ENCODE data around the gene CYP21A2. TPM values are rescaled to one million over a fixed set of nuclear protein-coding genes. Genes with fewer than 3 reads are reported as not detected.
"Not testable (repeated sequence)": the region's sequence is repeated elsewhere in the genome, so short reads cannot be mapped to it uniquely, and the experiment has no call there.

CYP21A2 gene
- polyA plus RNA-seq, 10 donors: 0.35 to 1.1 (median 0.58) TPM

DNA sequence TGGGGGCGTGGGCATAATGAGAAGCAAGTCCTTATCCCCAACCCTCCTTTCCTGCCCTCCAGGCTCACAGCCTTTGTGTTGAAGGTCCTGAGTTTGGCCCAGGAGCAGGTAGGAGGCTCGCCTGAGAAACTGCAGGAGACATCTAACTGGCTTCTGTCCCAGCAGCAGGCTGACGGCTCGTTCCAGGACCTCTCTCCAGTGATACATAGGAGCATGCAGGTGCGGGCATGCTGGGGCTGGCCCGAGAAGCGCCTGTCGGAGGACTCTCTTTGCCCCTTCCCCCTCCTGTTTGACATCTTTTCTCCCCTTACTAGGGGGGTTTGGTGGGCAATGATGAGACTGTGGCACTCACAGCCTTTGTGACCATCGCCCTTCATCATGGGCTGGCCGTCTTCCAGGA, 9.6 kb upstream of the CYP21A2 start:
- DNase-seq: not testable (repeated sequence)

- not testable (repeated sequence) for DNase-seq
Observed at GRCh38 chr6:32029553-32029952, 8.7 kb upstream of the CYP21A2 start.

DNA sequence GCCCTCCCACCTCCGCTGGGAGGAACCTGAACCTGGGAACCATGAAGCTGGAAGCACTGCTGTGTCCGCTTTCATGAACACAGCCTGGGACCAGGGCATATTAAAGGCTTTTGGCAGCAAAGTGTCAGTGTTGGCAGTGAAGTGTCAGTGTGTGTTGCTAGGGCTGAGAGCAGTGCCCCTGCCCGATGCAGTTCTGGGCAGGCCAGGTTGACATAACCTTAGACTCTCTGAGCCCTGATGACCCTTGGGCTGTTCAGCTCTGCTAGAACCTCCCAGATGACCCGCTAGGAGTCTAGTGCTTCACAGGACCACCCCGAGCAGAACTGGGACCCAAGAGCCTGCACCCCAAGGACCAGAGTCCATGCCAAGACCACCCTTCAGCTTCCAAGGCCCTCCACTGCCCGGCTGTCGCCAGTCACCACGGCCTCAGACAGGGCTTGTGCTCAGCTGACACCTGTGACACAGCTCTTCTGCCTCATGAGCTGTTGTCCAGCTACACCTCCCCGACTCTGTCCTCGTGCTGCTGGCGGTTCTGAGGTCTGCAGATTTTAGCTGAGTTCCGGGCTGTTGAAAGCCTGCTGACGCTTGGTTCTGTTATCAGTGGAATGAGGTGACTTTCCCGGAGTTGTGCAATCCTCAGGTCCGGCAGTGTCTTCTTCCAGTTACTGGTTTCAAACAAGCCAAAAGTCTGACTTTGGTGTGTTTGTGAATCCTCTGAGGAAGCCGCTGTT, 2.8 kb upstream of the CYP21A2 start:
- not testable (repeated sequence) for DNase-seq

DNA sequence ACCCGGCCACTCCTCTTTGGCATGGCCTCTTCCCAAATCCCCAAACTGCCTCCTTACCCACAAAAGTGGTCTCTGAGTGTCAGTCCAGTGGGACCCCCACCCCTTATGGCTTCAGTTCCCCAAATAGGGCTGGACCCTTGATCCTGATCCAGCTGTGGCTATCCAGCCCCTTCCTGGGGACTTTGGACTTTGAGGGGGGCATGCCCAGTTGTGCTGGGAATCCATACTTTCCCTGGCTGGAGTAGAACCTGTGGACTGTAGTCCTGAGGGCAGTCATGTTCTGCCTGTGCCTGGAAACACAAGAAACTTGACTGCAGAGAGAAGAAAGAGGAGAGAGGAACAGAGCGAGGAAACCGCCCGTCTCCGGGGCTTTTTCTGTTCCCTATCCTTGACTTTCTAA, 1.1 kb upstream of the CYP21A2 start:
- DNase-seq: not testable (repeated sequence)

DNA sequence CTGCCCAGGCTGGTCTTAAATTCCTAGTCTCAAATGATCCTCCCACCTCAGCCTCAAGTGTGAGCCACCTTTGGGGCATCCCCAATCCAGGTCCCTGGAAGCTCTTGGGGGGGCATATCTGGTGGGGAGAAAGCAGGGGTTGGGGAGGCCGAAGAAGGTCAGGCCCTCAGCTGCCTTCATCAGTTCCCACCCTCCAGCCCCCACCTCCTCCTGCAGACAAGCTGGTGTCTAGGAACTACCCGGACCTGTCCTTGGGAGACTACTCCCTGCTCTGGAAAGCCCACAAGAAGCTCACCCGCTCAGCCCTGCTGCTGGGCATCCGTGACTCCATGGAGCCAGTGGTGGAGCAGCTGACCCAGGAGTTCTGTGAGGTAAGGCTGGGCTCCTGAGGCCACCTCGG, 663 bp downstream of the CYP21A2 start:
- DNase-seq: not testable (repeated sequence)

GRCh38 chr6:32039321-32040274, 1.4 kb downstream of the CYP21A2 start:
- DNase-seq: not testable (repeated sequence)

GRCh38 chr6:32040299-32041049, 2.3 kb downstream of the CYP21A2 start:
- not testable (repeated sequence) for DNase-seq

DNA sequence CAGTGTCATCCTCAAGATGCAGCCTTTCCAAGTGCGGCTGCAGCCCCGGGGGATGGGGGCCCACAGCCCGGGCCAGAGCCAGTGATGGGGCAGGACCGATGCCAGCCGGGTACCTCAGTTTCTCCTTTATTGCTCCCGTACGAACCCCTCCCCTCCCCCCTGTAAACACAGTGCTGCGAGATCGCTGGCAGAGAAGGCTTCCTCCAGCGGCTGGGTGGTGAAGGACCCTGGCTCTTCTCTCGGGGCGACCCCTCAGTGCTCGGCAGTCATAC, 2.8 kb downstream of the CYP21A2 start:
- not testable (repeated sequence) for DNase-seq

DNA sequence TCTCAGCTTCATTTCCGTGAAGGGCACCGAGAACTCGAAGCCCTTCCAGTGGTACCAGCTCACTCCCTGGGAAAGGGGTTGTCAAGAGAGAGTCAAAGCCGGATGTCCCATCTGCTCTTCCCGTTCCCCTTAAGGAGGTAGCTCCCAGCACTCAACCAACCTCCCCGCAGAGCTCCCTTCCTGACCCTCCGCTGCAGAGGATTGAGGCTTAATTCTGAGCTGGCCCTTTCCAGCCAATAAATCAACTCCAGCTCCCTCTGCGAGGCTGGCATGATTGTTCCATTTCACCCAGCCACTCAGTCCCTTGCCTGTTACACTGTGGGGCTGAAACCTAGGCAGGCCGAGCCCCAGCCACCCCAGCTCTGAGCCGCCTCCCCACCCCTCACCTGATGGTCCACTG, 3.2 kb downstream of the CYP21A2 start:
- not testable (repeated sequence) for DNase-seq

GRCh38 chr6:32042276-32042675, 4.1 kb downstream of the CYP21A2 start:
- DNase-seq: not testable (repeated sequence)

- DNase-seq: not testable (repeated sequence)
Observed at GRCh38 chr6:32043589-32044380, 5.6 kb downstream of the CYP21A2 start.

DNA sequence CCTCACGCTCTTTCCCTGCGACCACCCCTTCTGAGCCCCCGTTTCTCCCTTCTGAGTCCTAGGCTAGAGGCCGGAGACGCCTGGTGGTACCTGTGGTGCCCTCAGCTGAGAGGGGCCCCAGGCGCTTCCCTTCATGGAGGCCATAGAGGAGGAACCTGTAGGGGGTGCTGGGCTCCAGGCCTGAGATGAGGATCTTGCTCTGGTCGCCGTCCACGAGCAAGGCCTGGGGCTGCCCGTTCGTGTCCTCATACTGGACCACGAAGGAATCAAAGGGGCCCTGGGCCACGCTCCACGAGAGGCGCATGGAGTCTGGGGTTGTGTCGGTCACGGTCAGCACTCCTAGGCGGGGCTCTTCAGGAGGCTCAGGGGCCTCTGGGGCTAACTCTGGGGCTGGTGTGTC, 6.7 kb downstream of the CYP21A2 start:
- DNase-seq: not testable (repeated sequence)

- DNase-seq: peak in 1 of 3 donors; percentile 65
Observed at GRCh38 chr6:32045811-32046449, 7.7 kb downstream of the CYP21A2 start.

- peak in 2 of 3 donors; percentile 54 to 77 for DNase-seq
Observed at GRCh38 chr6:32046450-32047083, 8.4 kb downstream of the CYP21A2 start.

DNA sequence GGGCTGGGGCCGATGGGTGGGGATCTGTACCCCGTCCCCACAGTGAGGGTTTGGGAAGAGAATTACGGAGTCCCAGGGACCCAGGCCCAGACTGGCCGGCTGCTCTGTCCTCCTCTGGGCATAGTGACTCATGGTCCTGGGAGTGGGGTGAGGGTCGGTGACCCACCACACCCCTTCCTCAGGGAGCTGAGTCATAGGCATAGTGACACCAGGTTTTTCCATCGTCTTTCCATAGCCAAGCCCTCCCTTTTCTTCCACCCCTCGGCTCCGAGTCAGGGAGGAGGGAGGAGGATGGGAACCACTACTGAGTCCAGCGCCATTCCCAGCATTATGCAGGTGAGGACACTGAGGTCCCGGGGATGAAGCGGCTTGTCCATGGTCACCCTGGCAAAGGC, 8.9 kb downstream of the CYP21A2 start:
- DNase-seq: peak in 2 of 3 donors; percentile 71 to 82

GRCh38 chr6:32047539-32047854, 9.3 kb downstream of the CYP21A2 start:
- no peak for DNase-seq

DNA sequence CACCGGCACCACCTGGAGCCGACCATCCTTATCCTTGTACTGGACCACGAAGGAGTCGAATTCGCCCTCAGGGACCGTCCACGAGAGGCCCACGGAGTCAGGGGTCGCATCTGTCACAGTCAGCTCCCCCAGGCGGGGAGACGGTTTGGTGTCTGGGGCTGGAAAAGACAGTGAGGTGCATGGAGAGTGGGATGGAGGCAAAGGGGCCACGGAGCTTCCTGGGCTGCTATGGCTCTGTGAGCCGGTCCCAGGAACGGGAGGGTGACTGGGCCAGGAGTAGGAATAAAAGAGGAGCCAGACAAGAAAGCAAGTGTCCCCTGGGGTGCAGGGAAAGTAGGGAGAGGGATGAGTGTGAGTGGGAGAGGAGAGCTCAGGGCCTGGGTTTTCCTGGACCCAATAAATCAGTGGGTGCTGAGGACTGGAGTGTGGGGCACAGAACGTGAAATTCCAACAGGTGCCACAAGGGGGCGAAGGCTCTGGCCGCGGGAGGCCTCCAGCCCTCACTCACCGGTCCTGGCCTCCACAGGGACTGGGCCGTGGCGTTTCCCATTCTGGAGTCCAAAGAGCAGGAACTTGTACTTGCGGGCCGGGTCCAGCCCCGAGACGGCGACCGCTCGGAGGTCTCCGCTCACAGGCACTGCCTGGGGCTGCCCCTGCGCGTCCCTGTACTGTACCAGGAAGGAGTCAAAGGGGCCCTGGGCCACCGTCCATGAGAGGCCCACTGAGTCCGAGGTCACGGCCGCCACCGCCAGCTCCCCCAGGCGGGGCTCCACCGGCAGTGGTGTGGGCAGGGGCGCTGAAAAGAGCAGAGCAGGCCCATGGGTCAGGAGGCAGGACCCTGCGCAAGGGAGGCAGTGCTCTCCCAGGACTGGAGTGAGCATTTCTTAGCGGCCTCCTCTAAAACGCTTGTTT, 9.9 kb downstream of the CYP21A2 start:
- DNase-seq: peak in 2 of 3 donors; percentile 61 to 82

DNA sequence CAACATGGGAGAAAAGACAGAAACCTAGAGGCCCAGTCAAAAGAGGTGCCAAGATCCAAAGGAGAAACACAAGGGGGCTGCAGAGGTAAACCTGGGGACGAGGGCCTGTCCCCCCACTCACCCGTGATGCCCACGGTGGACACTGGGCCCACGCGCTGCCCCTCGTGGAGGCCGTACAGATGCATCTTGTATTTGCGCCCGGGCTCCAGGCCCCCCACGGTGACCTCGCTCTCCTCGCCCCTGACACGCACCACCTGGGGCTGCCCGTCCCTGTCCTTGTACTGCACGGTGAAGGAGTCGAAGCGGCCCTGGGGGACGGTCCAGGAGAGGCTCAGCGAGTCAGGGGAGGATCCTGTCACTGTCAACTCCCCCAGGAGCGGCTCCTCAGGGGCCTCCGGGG, 10.9 kb downstream of the CYP21A2 start:
- not testable (repeated sequence) for DNase-seq

DNA sequence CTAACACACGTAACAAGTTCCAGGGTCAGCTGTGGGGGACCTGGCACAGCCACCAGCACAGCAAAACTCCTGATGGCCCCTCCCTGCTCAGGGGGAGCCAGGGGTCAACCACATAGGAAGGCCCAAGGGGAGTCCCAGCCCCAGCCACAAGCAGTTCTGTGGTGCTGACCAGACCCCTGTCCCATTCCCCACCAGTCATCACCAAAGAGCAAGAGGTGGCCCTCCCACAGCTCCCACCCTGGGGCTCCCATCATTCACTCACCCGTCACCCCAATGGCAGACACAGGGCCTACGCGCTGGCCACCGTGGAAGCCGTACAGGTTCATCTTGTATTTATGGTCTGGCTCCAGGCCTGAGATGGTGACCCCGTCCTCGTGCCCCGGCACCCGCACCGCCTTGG, 11.5 kb downstream of the CYP21A2 start:
- not testable (repeated sequence) for DNase-seq

Data from muscle of back (tissue), 11 donors.